GM19043 (cell line): ENCODE measurements around the gene OPN3.

Source experiments
- ATAC-seq: cut with Tn5 transposase; IDR thresholded peaks from one replicate; pipeline ENCODE4 v1.9.1; 2021; ENCODE audit warnings: low read depth; ENCODE audit not compliant: unreplicated experiment

The OPN3 gene

GRCh38 chr1:241647658-241648057 is 7.5 kb upstream of the OPN3 start:
- ATAC-seq: no peak

- no peak for ATAC-seq
Measured at GRCh38 chr1:241646201-241646600, 6.0 kb upstream of the OPN3 start.

- no peak for ATAC-seq
Measured at GRCh38 chr1:241645199-241645598, 5.0 kb upstream of the OPN3 start.

GRCh38 chr1:241644259-241644658 is 4.1 kb upstream of the OPN3 start:
- no peak for ATAC-seq

- no peak for ATAC-seq
Measured at GRCh38 chr1:241642593-241642944, 2.4 kb upstream of the OPN3 start.

GRCh38 chr1:241641773-241642592 is 1.8 kb upstream of the OPN3 start:
- ATAC-seq: no peak

- no peak for ATAC-seq
Measured at GRCh38 chr1:241640867-241641622, 876 bp upstream of the OPN3 start.

GRCh38 chr1:241639623-241640148 is 483 bp downstream of the OPN3 start:
- peak; percentile 40 for ATAC-seq

- no peak for ATAC-seq
Measured at GRCh38 chr1:241638909-241639622, 1.1 kb downstream of the OPN3 start.

- ATAC-seq: no peak
Measured at GRCh38 chr1:241638099-241638682, 2.0 kb downstream of the OPN3 start.

- ATAC-seq: no peak
Measured at GRCh38 chr1:241637604-241638003, 2.6 kb downstream of the OPN3 start.

GRCh38 chr1:241637046-241637590 is 3.1 kb downstream of the OPN3 start:
- no peak for ATAC-seq

- no peak for ATAC-seq
Measured at GRCh38 chr1:241636291-241636690, 3.9 kb downstream of the OPN3 start.

- no peak for ATAC-seq
Measured at GRCh38 chr1:241635556-241636152, 4.5 kb downstream of the OPN3 start.

GRCh38 chr1:241632987-241633386 is 7.2 kb downstream of the OPN3 start:
- no peak for ATAC-seq

GRCh38 chr1:241631674-241632073 is 8.5 kb downstream of the OPN3 start:
- no peak for ATAC-seq

GRCh38 chr1:241630899-241631298 is 9.3 kb downstream of the OPN3 start:
- ATAC-seq: no peak

GRCh38 chr1:241630476-241630875 is 9.7 kb downstream of the OPN3 start:
- ATAC-seq: no peak

GRCh38 chr1:241630005-241630404 is 10.2 kb downstream of the OPN3 start:
- no peak for ATAC-seq
